Skeletal muscle tissue (tissue), 5 donors: ENCODE data around the gene SMIM31. TPM values are rescaled to one million over a fixed set of nuclear protein-coding genes. Genes with fewer than 3 reads are reported as not detected.

Source experiments
- H3K27ac ChIP-seq: one replicate; pipeline ENCODE4 v1.7.0; 2013; ENCODE audit warnings: mild to moderate bottlenecking, low read depth, low read length, inconsistent platforms
- H3K27me3 ChIP-seq, 3 donors: one replicate each; pipeline ENCODE4 v1.7.0; 2013; ENCODE audit warnings: low read length in 3 of 3; ENCODE audit not compliant: control insufficient read depth in 3 of 3, insufficient read depth in 3 of 3
- H3K36me3 ChIP-seq, 3 donors: one replicate each; pipeline ENCODE4 v1.7.0; 2013; ENCODE audit warnings: low read length in 3 of 3; ENCODE audit not compliant: control insufficient read depth in 3 of 3, insufficient read depth in 3 of 3
- H3K4me1 ChIP-seq, 3 donors: one replicate each; pipeline ENCODE4 v1.7.0; 2013; ENCODE audit warnings: low read length in 3 of 3, mild to moderate bottlenecking in 3 of 3; ENCODE audit not compliant: control insufficient read depth in 3 of 3, insufficient read depth in 3 of 3
- H3K4me3 ChIP-seq, 3 donors: one replicate each; pipeline ENCODE4 v1.7.0; 2013; ENCODE audit warnings: low read length in 3 of 3
- H3K9ac ChIP-seq, 3 donors: one replicate each; pipeline ENCODE4 v1.7.0; 2013; ENCODE audit warnings: low read length in 3 of 3, mild to moderate bottlenecking in 3 of 3, moderate library complexity in 2 of 3, low read depth in 1 of 3
- H3K9me3 ChIP-seq, 3 donors: one replicate each; pipeline ENCODE4 v1.7.0; 2013; ENCODE audit warnings: low read length in 3 of 3; ENCODE audit not compliant: control insufficient read depth in 3 of 3
- small RNA-seq: library from RNA; depleted of rRNA; stranded (forward); fragments of <200 nt; gene quantifications from one replicate; pipeline ENCODE3, GENCODE V24; 2014
- total RNA-seq: library from RNA; depleted of rRNA; stranded (reverse); fragments of >200 nt; gene quantifications from one replicate; pipeline ENCODE4 v1.2.3, GENCODE V29; 2014
- donor health status: Osteomylitis.

SMIM31 gene
- total RNA-seq, 1 donor from 2014 or later = not detected

DNA sequence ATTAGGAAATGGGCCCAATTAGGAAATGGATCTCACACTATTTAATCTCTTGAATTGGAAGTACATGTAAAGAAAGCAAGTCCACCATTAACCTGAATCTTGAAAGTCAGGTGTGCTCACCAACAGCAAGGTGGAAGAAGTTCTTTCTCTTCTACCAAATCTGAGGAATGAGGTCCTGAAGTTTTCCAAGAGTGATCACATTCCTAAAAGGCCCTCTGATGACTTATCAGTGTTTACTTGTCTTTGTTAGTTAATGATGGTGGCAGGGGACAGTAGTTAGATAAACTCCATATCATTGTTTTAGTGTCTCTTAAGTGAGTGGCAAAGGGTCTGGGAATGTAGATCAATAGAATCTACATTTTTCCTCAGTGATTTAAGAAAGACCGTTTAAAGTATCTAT, 61.8 kb downstream of the SMIM31 start:
- no peaks in the 10 kb centered on the region for H3K9me3 ChIP-seq
- H3K27me3 ChIP-seq = no peaks in the 10 kb centered on the region
- H3K4me1 ChIP-seq = no peaks in the 10 kb centered on the region
- no peak overlapping the region for H3K9ac ChIP-seq
- H3K27ac ChIP-seq = no peak overlapping the region
- no peaks in the 10 kb centered on the region for H3K36me3 ChIP-seq
- H3K4me3 ChIP-seq = no peak overlapping the region

DNA sequence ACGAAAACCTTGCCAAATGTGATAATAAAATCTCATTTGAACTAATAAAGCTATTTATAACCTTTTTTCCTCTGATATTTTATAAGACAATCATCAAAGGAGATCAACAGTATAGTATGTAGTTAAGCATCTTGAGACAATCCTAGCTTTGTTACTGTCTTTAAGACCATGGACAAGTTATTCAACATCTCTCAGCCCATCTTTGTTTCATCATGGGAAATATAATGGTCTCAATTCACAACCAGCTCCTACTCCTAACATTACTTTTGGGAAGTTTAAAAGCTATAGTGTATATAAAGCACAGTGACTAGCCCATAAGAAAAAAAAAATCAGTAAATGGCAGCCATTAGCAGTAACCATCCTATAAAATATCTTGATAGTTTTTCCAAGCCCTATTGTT, 65.4 kb downstream of the SMIM31 start:
- Histone ChIP-seq H3K4me1 (no peaks in the 10 kb centered on the region), H3K4me3 (no peak overlapping the region), H3K9me3 (no peaks in the 10 kb centered on the region), H3K27ac (no peak overlapping the region), H3K9ac (no peak overlapping the region), H3K27me3 (no peaks in the 10 kb centered on the region), H3K36me3 (no peaks in the 10 kb centered on the region)

DNA sequence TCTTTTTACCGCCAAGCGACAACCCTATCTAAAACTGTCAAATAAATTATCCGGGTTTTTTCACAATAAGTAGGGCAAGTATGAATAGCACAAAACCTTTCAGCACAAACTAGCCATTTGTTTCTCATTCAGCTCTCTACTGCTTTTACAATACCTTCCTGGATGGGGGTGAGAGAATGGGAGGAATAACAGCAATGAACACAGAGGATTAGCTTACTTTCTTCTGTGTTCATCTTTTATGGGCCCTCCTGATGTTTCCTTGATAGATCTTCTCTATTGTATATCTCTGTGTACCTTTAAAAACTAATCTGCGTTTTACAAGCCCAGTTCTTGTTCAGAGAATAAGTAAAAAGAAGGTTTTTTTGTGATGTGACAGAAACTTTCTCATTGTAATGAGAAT, 67.8 kb downstream of the SMIM31 start:
- Histone ChIP-seq H3K4me1 (no peaks in the 10 kb centered on the region), H3K36me3 (no peaks in the 10 kb centered on the region), H3K27me3 (no peaks in the 10 kb centered on the region), H3K4me3 (no peak overlapping the region), H3K9ac (no peak overlapping the region), H3K9me3 (no peaks in the 10 kb centered on the region), H3K27ac (no peak overlapping the region)

DNA sequence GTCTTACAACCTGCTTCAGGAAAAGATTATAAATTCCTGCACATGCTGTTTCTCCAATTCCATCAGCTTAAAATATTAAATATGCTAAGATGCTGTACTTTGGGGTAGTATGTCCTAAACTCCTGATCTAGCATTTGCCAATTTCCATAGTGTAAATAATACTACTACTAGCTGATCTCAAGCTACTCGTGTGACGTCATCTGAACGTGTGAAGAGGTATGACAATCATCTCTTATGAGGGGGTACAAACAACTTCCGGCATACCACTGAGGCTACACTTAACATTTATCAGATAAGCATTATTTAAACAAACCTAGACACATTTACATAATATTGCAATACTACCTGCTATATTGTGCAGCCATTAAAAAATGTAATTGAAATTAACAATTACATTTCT, 70.7 kb downstream of the SMIM31 start:
- Histone ChIP-seq H3K27ac (no peak overlapping the region), H3K9ac (no peak overlapping the region), H3K36me3 (no peaks in the 10 kb centered on the region), H3K27me3 (no peaks in the 10 kb centered on the region), H3K9me3 (no peaks in the 10 kb centered on the region), H3K4me1 (no peaks in the 10 kb centered on the region), H3K4me3 (no peak overlapping the region)

DNA sequence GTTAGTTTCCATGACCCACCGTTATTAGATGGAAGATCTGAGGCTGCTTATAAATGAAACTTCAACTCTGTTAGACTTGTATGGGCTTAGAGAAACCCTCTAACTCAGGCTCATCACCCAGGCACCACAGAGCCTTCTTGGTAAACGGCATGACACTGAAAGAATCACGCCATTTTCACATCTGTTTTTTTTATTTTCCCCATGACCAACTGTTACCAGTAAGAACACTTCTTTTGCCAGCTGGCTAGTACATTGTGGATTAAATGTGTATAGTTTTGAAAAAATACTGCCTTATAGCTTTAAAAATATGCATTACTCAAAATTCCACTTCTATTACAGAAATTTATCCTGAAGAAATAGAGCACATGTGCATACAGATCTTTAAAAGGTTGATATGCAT, 75.0 kb downstream of the SMIM31 start:
- H3K36me3 ChIP-seq = no peaks in the 10 kb centered on the region
- H3K4me3 ChIP-seq = no peak overlapping the region
- H3K9me3 ChIP-seq = no peaks in the 10 kb centered on the region
- H3K27ac ChIP-seq = no peak overlapping the region
- no peak overlapping the region for H3K9ac ChIP-seq
- H3K4me1 ChIP-seq = no peaks in the 10 kb centered on the region
- H3K27me3 ChIP-seq = no peaks in the 10 kb centered on the region

DNA sequence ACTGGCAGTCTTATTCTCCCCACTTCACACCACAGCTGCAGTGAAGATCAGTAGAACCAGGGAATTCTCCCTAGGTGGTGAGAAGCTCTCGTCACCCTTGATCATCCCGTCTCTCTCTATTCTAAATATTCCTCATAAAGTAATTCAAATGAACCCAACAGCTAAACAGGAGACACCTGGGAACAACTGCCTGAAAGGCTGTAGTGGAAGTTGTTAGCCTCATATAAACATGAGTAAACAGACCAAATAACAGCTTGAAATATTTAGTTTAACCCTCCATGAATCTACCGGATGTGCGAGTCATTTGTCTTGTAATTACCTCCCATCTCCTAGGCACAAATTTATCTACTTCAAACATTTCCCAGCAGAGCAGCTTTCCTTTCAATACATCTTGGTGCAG, 92.6 kb downstream of the SMIM31 start:
- H3K27ac ChIP-seq = no peak overlapping the region
- no peaks in the 10 kb centered on the region for H3K36me3 ChIP-seq
- H3K4me1 ChIP-seq = no peaks in the 10 kb centered on the region
- H3K4me3 ChIP-seq = no peak overlapping the region
- H3K9me3 ChIP-seq = no peaks in the 10 kb centered on the region
- no peak overlapping the region for H3K9ac ChIP-seq
- no peaks in the 10 kb centered on the region for H3K27me3 ChIP-seq

DNA sequence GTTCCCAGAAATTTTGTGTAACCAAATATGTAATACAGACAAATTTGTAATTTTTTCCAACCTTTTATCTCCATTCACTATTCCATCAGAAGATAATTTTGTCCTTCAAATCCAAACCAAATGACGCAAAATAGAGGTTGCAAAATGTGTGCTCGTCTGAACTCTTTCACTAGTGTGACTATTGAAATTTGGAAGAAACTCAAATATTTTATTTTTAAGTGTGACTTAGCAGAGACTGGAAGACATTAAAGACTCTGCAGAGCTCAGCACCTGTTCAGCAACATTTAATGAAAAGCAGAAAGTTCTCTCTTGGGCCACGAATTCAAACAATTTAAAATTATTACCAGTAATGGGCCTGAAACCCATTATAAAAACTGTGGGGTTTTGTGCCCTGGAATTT, 93.1 kb downstream of the SMIM31 start:
- no peak overlapping the region for H3K4me3 ChIP-seq
- no peak overlapping the region for H3K27ac ChIP-seq
- H3K4me1 ChIP-seq = no peaks in the 10 kb centered on the region
- H3K9ac ChIP-seq = no peak overlapping the region
- H3K36me3 ChIP-seq = no peaks in the 10 kb centered on the region
- no peaks in the 10 kb centered on the region for H3K9me3 ChIP-seq
- H3K27me3 ChIP-seq = no peaks in the 10 kb centered on the region

DNA sequence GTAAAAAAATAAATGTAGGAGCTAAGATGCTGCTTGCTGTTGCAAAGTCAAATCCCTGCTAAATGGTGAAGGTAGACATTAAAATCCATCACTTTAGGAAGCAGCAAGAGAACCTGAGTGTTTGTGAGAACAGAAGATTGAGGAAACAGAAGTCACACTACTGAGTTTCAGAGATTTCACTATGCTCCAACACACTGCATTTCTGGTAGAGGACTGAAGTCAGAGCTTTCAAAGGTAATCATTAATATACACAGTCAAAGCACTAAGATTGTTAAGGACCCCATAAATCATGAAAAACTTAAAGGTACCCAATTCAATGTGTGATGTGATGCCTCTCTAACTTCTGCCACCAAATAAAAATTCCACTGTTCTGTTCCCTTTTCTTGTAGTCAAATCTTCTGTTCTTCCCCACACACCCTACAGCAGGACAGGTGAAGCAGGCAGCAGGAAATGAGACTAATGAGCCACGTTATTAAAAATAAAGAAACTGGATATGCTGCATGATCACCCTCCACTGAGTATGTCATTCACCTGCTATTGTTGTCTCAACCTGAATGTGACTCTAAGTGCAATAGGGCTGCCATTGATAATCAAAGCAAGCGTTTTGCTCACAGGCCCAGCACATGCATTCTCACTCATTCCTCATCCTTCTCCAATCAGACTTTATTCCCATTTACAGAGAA, 94.2 kb downstream of the SMIM31 start:
- Histone ChIP-seq H3K9ac (no peak overlapping the region), H3K4me3 (no peak overlapping the region), H3K4me1 (no peaks in the 10 kb centered on the region), H3K27me3 (no peaks in the 10 kb centered on the region), H3K9me3 (no peaks in the 10 kb centered on the region), H3K27ac (no peak overlapping the region), H3K36me3 (no peaks in the 10 kb centered on the region)

Small RNA genes lying within 50 kb of the gene (small RNA-seq; reads per million reads assigned to genes)
- not detected for gene RNU6-668P

Other genes starting within 250 kb of the SMIM31 start
- gene APELA, start 123.0 kb downstream of the SMIM31 start, total RNA-seq = not detected
- gene TRIM61, start 223.5 kb downstream of the SMIM31 start, total RNA-seq = 2.6 TPM